NCI-H510A (cell line): ENCODE measurements around the gene ANKRD33B.
A peak's percentile ranks its signal among the peaks of the same experiment; 100 is the strongest.
"Not testable (repeated sequence)": the region's sequence is repeated elsewhere in the genome, so short reads cannot be mapped to it uniquely, and the experiment has no call there.

Source experiments
- DNase-seq: peaks from one replicate; lab custom pipeline; 2025; lab: John Stamatoyannopoulos, UW

ANKRD33B gene

DNA sequence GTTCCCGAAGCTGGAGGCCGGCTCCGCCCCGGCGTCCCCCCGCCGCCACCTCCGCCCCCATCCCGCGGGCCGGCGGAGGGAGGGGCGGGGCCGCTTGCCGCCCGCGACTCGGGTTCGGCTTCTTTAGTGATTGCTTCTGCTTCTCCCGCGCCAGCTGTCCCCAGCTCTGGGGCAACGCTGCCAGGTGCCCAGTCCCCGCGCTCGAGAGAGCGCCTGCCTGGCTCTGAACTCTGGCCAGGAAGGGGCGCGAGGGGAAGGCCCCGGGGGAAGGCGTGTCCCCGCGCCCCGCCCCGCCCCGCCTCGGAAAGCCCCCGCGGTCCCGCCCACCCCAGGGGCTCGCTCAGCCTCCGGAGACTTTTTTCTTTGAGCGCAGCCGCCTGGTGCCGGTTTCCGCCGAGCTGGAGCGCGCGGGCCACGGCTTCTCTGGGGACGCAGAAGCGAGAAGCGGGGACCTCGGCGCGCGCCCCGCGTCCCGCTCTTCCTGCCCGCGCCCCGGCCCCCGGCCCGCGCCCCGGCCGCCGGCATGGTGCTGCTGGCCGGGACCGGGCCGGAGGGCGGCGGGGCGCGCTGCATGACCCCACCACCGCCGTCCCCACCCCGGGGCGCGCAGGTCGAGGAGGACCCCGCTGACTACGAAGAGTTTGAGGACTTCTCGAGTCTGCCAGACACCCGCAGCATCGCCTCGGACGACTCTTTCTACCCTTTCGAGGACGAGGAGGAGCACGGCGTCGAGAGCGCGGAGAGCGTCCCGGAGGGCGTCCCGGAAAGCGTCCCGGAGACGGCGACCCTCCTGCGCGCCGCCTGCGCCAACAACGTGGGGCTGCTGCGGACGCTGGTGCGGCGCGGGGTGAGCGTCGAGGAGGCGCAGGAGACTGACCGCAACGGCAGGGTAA, at the start of gene ANKRD33B:
TSS of gene ANKRD33B (plus strand) at position 126 of the 893 bp plus-strand sequence. CDS start at position 524, 398 bp downstream.
- DNase-seq: peak; percentile 80

DNA sequence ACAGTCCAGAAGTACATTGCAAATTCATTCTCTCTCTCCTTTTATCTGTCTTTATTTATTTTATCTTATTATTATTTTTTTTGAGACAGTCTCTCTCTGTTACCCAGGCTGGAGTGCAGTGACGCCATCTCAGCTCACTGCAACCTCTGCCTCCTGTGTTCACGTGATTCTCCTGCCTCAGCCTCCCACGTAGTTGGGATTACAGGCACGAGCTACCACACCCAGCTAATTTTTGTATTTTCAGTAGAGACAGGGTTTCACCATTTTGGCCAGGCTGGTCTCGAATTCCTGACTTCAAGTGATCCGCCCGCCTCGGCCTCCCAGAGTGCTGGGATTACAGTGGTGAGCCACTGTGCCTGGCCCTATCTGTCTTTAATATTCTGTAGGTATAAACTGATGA, 49.3 kb upstream of the ANKRD33B start:
- DNase-seq: not testable (repeated sequence)

DNA sequence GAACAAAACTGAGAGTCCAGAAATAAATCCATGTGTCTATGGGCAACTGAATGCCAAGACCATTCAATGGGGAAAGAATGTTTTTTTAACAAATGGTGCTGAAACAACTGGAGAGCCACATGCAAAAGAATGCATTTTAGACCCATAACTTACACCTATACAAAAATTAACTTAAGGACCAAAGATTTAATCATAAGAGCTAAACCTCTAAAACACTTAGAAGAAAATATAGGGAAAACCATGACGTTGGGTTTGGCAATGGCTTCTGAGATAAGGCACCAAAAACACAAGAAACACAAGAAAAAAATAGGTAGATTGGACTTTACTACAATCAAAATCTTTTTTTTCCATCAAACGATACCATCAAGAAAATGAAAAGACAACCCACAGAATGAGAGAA, 48.4 kb upstream of the ANKRD33B start:
- no peak for DNase-seq

DNA sequence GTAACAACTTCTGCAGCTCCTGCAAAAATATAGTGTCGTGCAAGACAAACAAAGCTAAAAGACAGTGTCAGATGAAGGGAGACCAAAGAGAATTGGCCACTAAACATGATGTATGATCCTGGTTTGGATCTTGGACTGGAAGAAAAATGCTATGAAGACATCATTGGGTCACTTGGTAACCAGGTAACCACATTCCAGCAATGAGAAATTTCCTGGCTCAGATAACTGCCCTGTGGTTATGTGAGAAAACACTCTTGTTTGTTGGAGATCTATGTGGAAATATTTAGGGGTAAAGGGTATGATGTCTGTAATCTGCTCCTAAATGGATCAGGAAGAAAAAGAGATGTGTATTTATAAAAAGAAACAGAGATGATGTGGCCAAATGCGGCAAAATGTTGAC, 45.5 kb upstream of the ANKRD33B start:
- no peak for DNase-seq

DNA sequence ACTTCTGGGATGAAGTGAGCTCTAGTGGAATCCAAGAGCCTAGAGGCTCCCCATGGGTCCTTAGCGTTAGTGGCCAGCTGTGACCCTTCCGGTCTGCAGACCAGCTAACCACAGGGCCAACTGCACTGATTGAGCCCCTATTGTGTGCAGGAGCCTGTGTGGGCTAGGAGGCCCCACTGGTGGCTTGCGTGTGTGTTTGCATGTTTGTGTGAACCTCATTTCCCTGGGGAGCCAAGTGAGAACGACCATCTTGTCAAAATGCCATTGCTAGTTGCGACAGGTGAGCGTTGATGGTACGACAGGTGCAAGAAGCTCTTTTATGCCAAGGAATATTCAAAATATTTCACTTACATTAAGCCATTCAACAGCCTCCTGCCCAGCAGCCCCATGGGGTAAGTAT, 44.1 kb upstream of the ANKRD33B start:
- DNase-seq: no peak

DNA sequence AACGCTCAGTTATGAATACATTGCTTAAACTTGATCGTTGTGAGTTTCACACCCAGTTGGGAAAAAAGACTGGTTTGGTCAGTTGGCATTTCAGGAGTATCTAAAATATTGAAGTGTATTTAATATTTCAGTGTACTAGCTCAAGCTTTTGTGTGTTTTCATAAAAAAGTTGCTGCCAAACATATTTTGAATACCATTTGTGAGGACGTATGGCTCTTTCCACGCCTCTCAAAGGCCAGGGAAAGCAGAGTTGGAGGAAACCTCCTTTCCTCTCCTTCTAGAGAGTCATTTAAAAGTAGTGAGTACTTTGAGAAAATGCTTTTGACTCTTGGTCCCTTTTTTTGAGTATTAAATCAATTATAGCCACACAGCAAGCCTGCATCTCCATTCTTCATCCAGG, 43.2 kb upstream of the ANKRD33B start:
- no peak for DNase-seq

DNA sequence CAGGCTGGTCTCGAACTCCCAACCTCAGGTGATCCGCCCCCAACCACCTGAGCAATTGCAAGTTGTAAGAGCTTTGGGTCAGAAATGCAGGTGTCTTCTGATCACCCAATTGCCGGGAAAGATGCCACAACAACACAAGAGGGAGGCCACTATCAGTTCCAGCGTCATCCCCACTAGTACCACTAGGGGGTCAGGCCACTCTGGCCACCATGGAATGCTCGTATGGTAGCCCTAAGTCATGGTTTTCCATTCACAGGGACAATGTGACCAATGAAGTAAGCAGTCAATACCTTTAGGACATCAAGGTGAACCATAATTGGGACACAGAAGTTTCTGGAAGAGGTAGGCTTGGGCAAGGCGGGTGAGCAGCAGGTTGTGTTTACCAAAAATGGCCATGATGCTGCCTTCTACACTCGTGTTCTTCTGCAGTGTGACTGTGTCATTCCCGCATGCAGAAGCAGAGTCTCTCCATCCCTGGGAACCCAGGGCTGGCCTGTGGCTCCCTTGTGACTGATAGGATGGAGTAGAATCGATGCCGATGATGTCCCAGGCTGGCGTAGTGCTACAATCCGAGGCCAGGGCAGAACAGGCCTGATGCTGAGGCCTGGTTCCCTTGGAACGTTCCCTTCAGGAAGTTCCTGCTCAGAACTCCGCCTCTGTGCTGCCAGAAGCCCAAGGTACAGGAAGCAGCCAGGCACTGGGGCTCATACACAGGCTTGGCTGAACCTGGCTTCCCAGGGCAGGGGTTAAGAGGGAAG, 42.2 kb upstream of the ANKRD33B start:
- DNase-seq: no peak

DNA sequence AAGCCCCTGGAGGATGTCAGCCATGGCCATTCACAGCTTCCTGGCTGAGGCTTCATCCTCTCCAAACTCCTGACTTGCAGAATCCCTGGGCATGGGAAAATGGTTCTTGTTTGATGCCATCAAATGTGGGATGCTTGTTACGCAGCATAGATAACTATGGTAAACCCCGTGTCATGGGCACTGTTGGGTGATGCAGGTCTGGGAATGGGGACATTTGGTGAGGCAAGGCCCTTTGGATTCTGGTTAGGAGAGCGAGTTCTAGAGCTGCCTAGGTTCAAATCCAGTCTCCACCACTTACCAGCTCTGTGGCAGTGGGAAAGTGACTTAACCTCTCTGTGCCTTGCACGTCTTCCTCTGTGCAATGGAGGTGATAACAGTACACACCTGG, 41.7 kb upstream of the ANKRD33B start:
- no peak for DNase-seq

DNA sequence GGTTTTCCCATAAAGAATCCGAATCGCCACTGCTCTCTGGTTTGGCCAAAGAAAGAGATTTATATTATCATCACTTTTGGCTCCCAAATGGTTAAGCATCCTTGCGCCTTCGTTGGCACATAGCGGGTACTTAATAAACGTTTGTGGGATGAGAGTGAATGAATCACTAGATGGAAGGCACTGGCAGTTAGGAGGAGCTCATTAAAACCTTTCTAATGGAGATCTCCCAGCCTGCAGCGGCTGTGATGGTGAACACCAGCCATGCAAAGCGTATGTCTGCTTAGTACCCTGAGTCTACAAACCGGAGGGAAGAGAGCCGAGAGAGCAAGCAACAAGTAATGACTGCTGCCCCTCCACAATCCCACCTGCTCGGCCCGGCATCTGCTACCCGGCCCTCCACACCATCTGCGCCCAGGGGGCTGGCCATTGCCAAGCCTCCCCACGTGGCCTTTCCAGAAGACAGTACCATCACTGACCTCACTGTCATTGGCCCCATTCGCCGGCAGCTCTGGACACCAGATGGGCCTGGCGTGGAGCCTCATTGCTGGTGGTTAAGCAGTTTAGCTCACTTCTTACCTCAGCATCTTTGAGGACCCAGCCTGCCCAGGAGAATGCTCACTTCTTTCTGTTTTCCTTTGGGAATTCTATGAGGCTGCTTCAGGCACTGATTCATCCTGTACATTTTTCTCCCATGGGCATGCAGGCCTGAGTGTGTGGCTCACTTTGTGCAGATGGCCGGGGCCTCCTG, 39.3 kb upstream of the ANKRD33B start:
- no peak for DNase-seq

DNA sequence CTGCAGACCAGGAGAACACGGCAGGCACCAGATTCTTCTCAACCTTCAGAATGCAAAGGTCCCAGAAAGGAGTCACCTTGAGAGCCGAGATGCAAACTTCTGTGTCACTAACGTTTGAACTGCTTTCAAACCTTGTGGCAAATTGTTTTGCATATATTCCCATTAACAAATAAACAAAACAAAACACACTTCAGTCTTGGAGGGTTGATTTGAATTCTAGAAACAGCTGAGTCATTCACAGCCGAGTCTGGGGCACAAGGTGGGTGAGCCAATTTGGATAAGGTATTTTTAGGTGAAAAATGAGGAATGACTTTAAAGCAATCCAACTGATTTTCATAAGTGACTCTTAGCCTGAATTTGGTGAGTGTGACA, 38.8 kb upstream of the ANKRD33B start:
- DNase-seq: no peak

DNA sequence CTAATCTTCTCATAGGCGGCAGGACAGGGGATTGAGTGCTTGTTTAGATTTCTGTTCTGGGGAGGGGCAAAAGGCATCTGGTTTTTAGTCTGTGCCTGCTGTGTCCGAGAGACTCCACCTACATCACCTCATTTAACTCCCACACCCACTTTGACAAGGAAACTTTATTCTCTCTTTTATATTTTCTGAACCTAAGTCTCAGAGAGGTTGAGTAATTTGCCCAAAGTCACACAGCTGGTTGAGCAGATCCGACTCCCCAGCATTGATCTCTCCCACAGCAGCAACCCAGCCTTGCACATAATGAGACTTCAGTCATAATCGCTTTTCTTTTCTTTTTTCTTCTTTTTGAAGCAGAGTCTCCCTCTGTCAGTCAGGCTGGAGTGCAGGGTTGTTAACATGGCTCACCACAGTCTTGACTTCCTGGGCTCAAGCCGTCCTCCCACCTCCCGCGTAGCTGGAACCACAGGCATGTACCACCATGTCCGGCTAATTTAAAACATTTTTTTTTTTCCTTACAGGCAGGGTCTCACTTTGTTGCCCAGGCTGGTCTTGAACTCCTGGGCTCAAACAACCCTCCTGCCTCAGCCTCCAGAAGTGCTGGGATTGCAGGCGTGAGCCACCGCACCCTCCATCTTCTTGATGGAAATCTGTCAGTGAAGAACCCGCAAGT, 36.5 kb upstream of the ANKRD33B start:
- no peak for DNase-seq

DNA sequence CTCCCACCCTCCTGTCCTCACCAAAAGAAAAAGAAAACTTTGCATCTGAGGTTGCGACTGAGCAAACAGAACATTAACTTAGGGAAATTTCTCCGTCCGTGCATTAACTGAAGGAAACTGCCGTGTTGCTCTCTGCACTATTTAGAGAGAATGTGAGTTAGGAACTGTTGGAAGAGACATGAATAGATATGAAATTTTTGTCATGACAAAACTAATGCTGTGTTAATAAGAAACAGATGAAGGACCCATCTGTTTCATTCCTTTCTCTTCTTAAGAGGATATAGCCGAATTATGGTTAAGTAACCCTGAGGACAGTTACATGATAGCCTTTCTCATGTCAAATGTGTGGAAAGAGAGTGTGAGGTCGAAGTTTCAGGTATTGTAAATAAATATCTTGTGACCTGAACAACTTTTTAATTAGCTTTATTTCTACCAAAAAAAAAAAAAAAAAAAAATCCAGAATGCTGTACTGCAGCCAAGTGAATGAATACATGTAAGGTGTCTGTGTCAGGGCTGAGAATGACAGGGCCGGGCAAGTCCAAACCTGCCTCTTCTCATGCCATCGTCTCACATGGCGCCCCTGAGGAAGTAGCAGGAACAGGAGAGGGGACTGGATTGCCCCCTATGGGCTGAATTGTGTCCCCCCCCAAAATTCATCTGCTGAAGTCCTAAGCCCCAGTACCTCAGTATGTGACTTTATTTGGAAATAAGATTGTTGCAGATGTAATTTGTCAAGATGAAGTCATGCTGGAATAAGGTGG, 35.6 kb upstream of the ANKRD33B start:
- peak; percentile 31 for DNase-seq

DNA sequence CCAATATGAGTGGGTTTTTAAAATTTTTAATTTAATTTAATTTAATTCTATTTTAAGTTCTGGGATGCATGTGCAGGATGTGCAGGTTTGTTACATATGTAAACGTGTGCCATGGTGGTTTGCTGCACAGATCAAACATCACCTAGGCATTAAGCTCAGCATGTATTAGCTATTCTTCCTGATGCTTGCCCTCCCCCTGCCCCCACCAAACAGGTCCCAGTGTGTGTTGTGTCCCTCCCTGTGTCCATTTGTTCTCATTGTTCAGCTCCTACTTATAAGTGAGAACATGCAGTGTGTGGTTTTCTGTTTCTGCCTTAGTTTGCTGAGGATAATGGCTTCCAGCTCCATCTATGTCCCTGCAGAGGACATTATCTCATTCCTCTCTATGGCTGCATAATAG, 35.0 kb upstream of the ANKRD33B start:
- no peak for DNase-seq

DNA sequence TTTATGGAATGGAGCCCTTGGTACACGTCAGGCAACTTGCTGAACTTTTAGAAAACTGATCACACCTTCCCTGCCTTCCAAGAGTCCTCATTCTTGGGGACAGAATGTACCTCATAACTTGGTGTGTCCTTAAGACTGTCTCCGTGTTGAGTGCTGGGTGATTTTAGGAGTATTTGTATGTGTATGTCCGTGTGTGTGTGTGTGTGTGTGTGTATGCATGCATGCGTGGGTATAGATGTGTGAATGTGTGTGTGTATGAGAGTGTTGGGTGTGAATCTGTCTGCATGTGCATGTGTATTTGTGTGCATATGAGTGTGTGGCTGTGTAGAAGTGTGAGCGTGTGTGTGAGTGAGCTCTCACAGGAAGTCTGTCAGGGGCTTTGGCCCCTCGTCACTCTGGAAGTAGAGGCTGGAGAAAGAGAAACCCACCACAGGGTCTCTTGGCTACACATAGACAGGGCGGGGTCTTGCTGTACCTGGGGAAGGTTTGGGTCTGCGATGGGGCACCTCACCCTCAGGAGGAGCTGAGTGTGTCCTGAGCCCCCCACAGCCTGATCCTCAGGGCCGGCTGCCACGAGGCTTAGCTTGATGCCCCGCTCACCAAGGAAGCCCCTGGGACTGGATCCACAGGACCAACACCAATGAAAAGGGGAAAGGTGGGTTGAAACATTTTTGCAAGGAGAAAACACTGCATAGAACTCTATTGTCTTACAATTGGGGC, 33.1 kb upstream of the ANKRD33B start:
- DNase-seq: no peak

DNA sequence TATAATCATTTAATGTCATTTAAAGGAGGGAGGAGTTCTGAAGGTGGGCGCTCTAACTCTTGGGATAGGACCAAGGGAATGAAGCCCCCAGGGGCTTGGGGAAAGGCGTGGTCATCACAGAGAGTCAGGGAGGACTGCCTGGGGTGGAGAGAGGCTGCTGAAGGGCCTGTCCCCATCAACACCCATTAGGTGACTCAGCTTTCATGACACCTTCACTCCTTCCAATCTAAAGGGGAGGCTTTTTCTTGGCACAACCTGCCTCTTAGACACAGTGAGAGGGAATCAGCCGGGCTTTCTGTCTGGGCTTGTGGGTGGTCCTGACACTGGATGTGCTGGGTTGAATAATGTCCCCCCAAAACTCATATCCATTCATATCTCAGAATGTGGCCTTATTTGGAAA, 31.4 kb upstream of the ANKRD33B start:
- no peak for DNase-seq

DNA sequence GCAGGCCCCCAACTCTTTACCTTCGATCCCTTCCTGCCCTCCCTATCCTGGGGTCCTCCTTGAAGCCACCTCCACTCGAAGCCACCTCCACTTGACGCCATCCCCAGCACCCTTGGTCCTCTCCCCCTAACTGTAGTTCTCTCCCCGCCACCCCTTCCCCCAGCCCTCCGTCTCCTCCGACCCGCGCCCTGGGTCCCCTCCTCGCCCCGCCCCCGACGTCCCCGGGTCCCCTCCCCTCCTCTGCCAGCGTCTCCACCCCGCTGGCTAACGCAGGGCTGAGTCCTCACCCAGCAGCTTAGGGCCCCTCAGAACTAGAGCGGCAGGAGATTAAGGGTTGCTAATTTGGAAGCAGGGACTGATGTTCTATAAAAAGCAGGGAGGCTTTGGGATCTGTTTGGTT, 30.6 kb upstream of the ANKRD33B start:
- no peak for DNase-seq

DNA sequence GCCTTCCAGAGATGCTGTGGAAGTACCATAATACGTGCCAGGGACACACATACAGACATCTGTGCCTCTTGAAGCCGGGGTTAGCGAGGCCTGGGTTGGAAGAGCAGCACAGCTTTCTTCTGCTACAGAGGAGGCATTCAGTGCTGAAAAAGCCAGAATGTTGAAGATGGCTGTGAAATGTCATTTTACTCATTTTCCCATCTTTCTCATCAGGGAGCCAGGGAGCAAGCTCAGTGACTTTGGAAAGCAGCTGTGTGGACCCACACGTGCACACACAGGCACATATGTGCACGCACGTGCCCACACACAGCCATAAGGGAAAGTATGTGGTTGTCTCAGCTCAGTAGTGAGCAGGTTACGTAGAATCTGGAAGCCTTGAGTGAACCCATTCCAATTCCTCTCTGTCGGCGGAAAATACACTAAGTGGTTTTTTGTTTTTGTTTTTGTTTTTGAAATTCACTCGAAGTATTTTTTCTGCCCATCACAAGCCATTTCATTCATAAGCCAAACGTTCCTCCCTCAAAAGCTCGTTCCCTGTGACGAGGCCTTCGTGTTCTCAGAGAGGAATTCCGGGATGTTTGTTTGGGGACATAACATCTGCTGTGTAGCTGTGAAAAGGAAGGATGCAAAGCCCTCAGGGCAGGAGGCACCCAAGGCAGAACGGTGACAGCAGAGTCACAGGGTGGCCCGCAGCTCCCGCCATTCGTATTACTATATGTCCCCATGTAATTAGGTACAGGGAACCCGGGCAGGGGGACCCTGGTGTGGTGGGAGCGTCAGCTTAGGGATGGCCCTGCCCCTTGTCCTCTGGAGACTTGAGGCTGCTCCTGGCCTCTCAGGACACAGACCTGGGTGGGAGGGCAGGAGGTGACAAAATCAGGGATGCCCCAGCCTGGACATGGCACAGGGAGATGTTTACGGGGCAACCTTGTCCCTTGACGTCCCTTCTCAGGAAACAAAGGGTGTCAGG, 29.0 kb upstream of the ANKRD33B start:
- DNase-seq: no peak

DNA sequence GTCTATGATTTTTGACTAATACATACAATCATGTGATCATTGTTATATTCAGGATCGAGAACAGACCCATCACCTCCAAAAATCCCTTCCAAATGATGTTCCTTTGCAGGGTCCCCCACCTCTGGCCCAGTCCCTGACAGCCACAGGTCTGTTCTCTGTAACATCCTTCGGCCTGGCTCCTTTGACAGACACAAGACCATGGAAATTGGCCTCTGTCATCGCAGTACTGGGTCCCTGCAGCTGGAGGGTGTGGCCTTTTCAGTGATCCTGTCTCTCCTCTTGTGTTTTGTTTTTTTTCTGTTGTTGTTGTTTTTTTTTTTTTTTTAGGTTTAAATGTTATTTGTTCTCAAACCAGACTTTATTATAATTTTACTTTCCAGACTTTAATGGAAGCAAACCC, 27.4 kb upstream of the ANKRD33B start:
- DNase-seq: no peak

DNA sequence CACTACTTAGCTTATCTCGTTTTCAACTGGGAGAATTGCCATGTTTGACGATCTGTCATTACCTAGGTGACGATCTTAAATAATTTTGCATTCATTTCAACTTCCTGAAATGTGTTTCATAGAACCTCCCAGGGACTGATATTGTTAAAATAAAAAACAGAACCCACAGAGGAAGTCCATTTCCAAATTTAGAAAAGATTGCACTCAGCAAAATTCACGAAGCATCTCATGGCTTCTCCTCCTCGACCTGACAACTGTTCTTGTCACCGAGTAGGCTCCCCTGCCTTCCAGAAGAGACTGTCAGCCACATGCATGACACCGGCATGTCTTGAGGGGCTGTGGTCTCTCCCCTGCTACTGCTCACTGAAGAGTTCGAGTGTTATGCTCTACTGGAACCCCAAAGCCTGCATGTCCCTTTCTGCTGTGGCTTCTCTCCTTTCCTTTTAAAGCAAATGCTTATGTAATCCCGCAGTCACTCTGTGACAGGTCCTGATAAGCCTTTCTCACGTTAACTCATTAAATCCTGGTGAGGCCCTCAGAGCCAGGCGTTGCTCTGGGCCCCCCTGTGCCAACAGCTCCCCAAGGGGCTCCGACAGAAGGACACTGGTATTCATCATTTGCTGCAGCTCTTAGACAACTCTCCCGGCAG, 26.8 kb upstream of the ANKRD33B start:
- no peak for DNase-seq
